UCSD-AML1 (cell line): ENCODE results near the gene PRXL2A.
"Not testable (repeated sequence)": the region's sequence is repeated elsewhere in the genome, so short reads cannot be mapped to it uniquely, and the experiment has no call there.

ENCODE experiments used
- DNase-seq: peaks from one replicate; lab custom pipeline; 2025; ENCODE audit not compliant: unreplicated experiment; lab: John Stamatoyannopoulos, UW

PRXL2A gene

GRCh38 chr10:80411267-80411668, 2.9 kb downstream of the PRXL2A start:
- no peak for DNase-seq

GRCh38 chr10:80411681-80412220, 3.4 kb downstream of the PRXL2A start:
- no peak for DNase-seq

GRCh38 chr10:80412486-80412885, 4.1 kb downstream of the PRXL2A start:
- no peak for DNase-seq

- no peak for DNase-seq
Observed at GRCh38 chr10:80413271-80413996, 5.1 kb downstream of the PRXL2A start.

GRCh38 chr10:80414142-80414895, 6.0 kb downstream of the PRXL2A start:
- no peak for DNase-seq

GRCh38 chr10:80415734-80416478, 7.6 kb downstream of the PRXL2A start:
- DNase-seq, result no peak

- no peak for DNase-seq
Observed at GRCh38 chr10:80416479-80417098, 8.2 kb downstream of the PRXL2A start.

GRCh38 chr10:80417256-80417655, 8.9 kb downstream of the PRXL2A start:
- not testable (repeated sequence) for DNase-seq

- no peak for DNase-seq
Observed at GRCh38 chr10:80421050-80421706, 12.8 kb downstream of the PRXL2A start.

- no peak for DNase-seq
Observed at GRCh38 chr10:80421707-80422536, 13.6 kb downstream of the PRXL2A start.

- no peak for DNase-seq
Observed at GRCh38 chr10:80425901-80426300, 17.6 kb downstream of the PRXL2A start.

- DNase-seq, result no peak
Observed at GRCh38 chr10:80427541-80427940, 19.2 kb downstream of the PRXL2A start.

GRCh38 chr10:80429521-80429973, 21.2 kb downstream of the PRXL2A start:
- no peak for DNase-seq

- no peak for DNase-seq
Observed at GRCh38 chr10:80433134-80433533, 24.8 kb downstream of the PRXL2A start.

- no peak for DNase-seq
Observed at GRCh38 chr10:80436446-80437098, 28.2 kb downstream of the PRXL2A start.

GRCh38 chr10:80437227-80437626, 28.9 kb downstream of the PRXL2A start:
- no peak for DNase-seq

GRCh38 chr10:80441831-80442230, 33.5 kb downstream of the PRXL2A start:
- DNase-seq, result no peak

GRCh38 chr10:80442879-80443278, 34.5 kb downstream of the PRXL2A start:
- DNase-seq, result no peak

GRCh38 chr10:80443531-80443974, 35.2 kb downstream of the PRXL2A start:
- DNase-seq, result peak; percentile 55
